HEK293 (cell line): Measurements from ENCODE around the gene AIF1L.

ENCODE experiments used
- CTCF ChIA-PET: fragments of 350-600 bp; formaldehyde crosslinking; extraction: SDS; loops from one replicate; lab custom pipeline; 2021; ENCODE audit warnings: antibody characterized with exemption; lab: Yijun Ruan, JAX
- POLR2A ChIA-PET: fragments of 300-600 bp; formaldehyde crosslinking; extraction: SDS; loops from one replicate; lab custom pipeline; 2020; ENCODE audit warnings: antibody characterized with exemption, inconsistent platforms; lab: Yijun Ruan, JAX
- H3K27ac ChIP-seq: fragments of 200-500 bp; sonication (Bioruptor generic); 2 replicates; pipeline ENCODE4 v1.5.1; 2014; ENCODE audit warnings: low read depth, low read length, control low read depth, inconsistent platforms; ENCODE audit errors: extremely low read depth
- H3K36me3 ChIP-seq, 2 experiments: fragments of 200-500 bp in 1 of 2; sonication (Bioruptor generic) in 1 of 2; 1 replicate in 1 of 2; 2 replicates in 1 of 2; pipeline ENCODE4 v1.5.1; 2014 to 2017; ENCODE audit warnings: inconsistent platforms in 2 of 2, low read length in 2 of 2; ENCODE audit not compliant: control insufficient read depth in 2 of 2, insufficient read depth in 1 of 2
- H3K4me1 ChIP-seq: fragments of 200-500 bp; sonication (Bioruptor generic); 2 replicates; pipeline ENCODE4 v1.5.1; 2014; ENCODE audit warnings: mild to moderate bottlenecking, low read length, inconsistent platforms; ENCODE audit not compliant: control insufficient read depth, insufficient read depth
- H3K4me3 ChIP-seq: 2 replicates; pipeline ENCODE4 v1.5.1; 2011; ENCODE audit warnings: low read depth, mild to moderate bottlenecking, control low read depth, low read length, moderate library complexity
- H3K9me3 ChIP-seq: fragments of 200-500 bp; sonication (Bioruptor generic); 2 replicates; pipeline ENCODE4 v1.5.1; 2014; ENCODE audit warnings: low read depth, low read length, inconsistent platforms; ENCODE audit not compliant: control insufficient read depth, insufficient read depth
- GFI1B ChIP-seq: fragments of 450-650 bp; formaldehyde crosslinking; IDR thresholded peaks from 2 replicates; pipeline ENCODE4 v1.5.1; 2016; ENCODE audit warnings: missing biosample characterization, missing genetic modification characterization
- GLI2 ChIP-seq: fragments of 450-650 bp; formaldehyde crosslinking; IDR thresholded peaks from 2 replicates; pipeline ENCODE4; 2017; ENCODE audit warnings: missing biosample characterization, missing genetic modification characterization, low read depth, borderline replicate concordance
- IKZF3 ChIP-seq: fragments of 450-650 bp; IDR thresholded peaks from 2 replicates; pipeline ENCODE4 v1.5.0; 2018; ENCODE audit warnings: missing biosample characterization, mild to moderate bottlenecking, missing genetic modification characterization, moderate library complexity
- KLF1 ChIP-seq: fragments of 450-650 bp; formaldehyde crosslinking; IDR thresholded peaks from 2 replicates; pipeline ENCODE4 v1.5.1; 2016; ENCODE audit warnings: missing biosample characterization, missing genetic modification characterization
- KLF10 ChIP-seq: fragments of 450-650 bp; IDR thresholded peaks from 2 replicates; pipeline ENCODE4 v1.5.1; 2018; ENCODE audit warnings: missing biosample characterization, mild to moderate bottlenecking, missing genetic modification characterization
- OSR2 ChIP-seq: fragments of 450-650 bp; formaldehyde crosslinking; IDR thresholded peaks from 2 replicates; pipeline ENCODE4 v1.5.1; 2016; ENCODE audit warnings: missing biosample characterization, missing genetic modification characterization
- SCRT2 ChIP-seq: fragments of 450-650 bp; formaldehyde crosslinking; IDR thresholded peaks from 2 replicates; pipeline ENCODE4 v1.5.1; 2016; ENCODE audit warnings: missing biosample characterization, missing genetic modification characterization
- ZBTB17 ChIP-seq: fragments of 450-650 bp; formaldehyde crosslinking; IDR thresholded peaks from 2 replicates; pipeline ENCODE4 v1.5.1; 2016; ENCODE audit warnings: missing biosample characterization, missing genetic modification characterization
- ZBTB8A ChIP-seq: fragments of 450-650 bp; formaldehyde crosslinking; IDR thresholded peaks from 2 replicates; pipeline ENCODE4 v1.5.1; 2016; ENCODE audit warnings: missing biosample characterization, missing genetic modification characterization
- ZFP3 ChIP-seq: fragments of 450-650 bp; formaldehyde crosslinking; IDR thresholded peaks from 2 replicates; pipeline ENCODE4 v1.5.1; 2016; ENCODE audit warnings: low read depth, missing biosample characterization, missing genetic modification characterization
- ZNF155 ChIP-seq: fragments of 450-650 bp; formaldehyde crosslinking; IDR thresholded peaks from 2 replicates; pipeline ENCODE4 v1.5.1; 2016; ENCODE audit warnings: missing biosample characterization, missing genetic modification characterization
- ZNF175 ChIP-seq: fragments of 450-650 bp; formaldehyde crosslinking; IDR thresholded peaks from 2 replicates; pipeline ENCODE4 v1.5.1; 2016; ENCODE audit warnings: missing biosample characterization, missing genetic modification characterization
- ZNF335 ChIP-seq: fragments of 450-650 bp; formaldehyde crosslinking; conservative IDR thresholded peaks from 2 replicates; pipeline ENCODE4 v1.5.1; 2016; ENCODE audit warnings: missing biosample characterization, missing genetic modification characterization
- ZNF423 ChIP-seq: fragments of 450-650 bp; formaldehyde crosslinking; IDR thresholded peaks from 2 replicates; pipeline ENCODE4 v1.5.1; 2016; ENCODE audit warnings: missing biosample characterization, missing genetic modification characterization
- ZNF707 ChIP-seq: fragments of 450-650 bp; formaldehyde crosslinking; IDR thresholded peaks from 2 replicates; pipeline ENCODE4 v1.5.1; 2016; ENCODE audit warnings: missing biosample characterization, missing genetic modification characterization
- ZNF76 ChIP-seq: fragments of 450-650 bp; formaldehyde crosslinking; IDR thresholded peaks from 2 replicates; pipeline ENCODE4; 2016; ENCODE audit warnings: low read depth, missing biosample characterization, missing genetic modification characterization, borderline replicate concordance
- TF ChIP-seq, protein P1 (sequence below): fragments of 450-650 bp; formaldehyde crosslinking; IDR thresholded peaks from 2 replicates; pipeline ENCODE4 v1.5.1; 2016; ENCODE audit warnings: missing biosample characterization, missing genetic modification characterization
- TF ChIP-seq, protein P2 (sequence below): fragments of 450-650 bp; formaldehyde crosslinking; IDR thresholded peaks from 2 replicates; pipeline ENCODE4 v1.5.1; 2016; ENCODE audit warnings: missing biosample characterization, missing genetic modification characterization
- TF ChIP-seq, protein P3 (sequence below): fragments of 450-650 bp; IDR thresholded peaks from 2 replicates; pipeline ENCODE4 v1.5.1; 2018; ENCODE audit warnings: missing biosample characterization, missing genetic modification characterization
- TF ChIP-seq, protein P4 (sequence below): fragments of 450-650 bp; formaldehyde crosslinking; IDR thresholded peaks from 2 replicates; pipeline ENCODE4 v1.5.1; 2016; ENCODE audit warnings: missing biosample characterization, missing genetic modification characterization, low read depth
- TF ChIP-seq, protein P5 (sequence below): fragments of 450-650 bp; formaldehyde crosslinking; IDR thresholded peaks from 2 replicates; pipeline ENCODE4 v1.5.1; 2016; ENCODE audit warnings: missing biosample characterization, missing genetic modification characterization

Gene AIF1L

DNA sequence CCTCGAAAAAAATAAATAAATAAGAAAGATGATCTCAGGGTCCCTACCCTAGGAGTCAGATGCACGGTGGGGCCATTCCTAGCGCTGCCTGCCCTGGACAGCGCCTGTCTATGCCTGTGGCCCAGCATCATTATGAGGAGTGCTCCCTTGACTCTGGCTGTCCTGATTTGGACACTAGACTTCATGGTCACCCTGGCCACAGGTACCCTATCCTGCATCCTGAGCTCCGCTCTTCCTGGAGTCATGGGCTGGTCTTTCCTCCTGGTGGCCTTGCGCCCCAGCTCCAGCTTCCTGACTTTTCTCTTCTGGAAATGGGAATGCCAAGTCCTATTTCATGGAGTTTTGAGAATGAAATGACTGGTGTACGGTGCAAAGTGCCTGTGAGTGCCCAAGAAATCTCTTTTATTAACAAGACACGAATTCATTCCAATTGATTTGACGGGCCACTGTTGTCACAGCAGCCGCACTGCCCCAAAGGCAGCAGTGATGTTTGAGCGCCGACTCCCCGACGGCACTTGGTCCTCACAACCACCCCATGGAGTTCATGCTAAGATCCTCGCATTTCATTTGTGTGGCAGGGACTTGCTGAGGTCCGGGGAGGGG is 564 bp upstream of the AIF1L start (continued):
- TF ChIP-seq, protein P1, sequence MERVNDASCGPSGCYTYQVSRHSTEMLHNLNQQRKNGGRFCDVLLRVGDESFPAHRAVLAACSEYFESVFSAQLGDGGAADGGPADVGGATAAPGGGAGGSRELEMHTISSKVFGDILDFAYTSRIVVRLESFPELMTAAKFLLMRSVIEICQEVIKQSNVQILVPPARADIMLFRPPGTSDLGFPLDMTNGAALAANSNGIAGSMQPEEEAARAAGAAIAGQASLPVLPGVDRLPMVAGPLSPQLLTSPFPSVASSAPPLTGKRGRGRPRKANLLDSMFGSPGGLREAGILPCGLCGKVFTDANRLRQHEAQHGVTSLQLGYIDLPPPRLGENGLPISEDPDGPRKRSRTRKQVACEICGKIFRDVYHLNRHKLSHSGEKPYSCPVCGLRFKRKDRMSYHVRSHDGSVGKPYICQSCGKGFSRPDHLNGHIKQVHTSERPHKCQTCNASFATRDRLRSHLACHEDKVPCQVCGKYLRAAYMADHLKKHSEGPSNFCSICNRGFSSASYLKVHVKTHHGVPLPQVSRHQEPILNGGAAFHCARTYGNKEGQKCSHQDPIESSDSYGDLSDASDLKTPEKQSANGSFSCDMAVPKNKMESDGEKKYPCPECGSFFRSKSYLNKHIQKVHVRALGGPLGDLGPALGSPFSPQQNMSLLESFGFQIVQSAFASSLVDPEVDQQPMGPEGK (tag by site-specific recombination) = peak; percentile 14; the same call in 1 of the 2 replicates
- TF ChIP-seq ZNF335 (tag by site-specific recombination) = peak; percentile 8
- TF ChIP-seq SCRT2 (tag by site-specific recombination) = no peak
- TF ChIP-seq, protein P2, sequence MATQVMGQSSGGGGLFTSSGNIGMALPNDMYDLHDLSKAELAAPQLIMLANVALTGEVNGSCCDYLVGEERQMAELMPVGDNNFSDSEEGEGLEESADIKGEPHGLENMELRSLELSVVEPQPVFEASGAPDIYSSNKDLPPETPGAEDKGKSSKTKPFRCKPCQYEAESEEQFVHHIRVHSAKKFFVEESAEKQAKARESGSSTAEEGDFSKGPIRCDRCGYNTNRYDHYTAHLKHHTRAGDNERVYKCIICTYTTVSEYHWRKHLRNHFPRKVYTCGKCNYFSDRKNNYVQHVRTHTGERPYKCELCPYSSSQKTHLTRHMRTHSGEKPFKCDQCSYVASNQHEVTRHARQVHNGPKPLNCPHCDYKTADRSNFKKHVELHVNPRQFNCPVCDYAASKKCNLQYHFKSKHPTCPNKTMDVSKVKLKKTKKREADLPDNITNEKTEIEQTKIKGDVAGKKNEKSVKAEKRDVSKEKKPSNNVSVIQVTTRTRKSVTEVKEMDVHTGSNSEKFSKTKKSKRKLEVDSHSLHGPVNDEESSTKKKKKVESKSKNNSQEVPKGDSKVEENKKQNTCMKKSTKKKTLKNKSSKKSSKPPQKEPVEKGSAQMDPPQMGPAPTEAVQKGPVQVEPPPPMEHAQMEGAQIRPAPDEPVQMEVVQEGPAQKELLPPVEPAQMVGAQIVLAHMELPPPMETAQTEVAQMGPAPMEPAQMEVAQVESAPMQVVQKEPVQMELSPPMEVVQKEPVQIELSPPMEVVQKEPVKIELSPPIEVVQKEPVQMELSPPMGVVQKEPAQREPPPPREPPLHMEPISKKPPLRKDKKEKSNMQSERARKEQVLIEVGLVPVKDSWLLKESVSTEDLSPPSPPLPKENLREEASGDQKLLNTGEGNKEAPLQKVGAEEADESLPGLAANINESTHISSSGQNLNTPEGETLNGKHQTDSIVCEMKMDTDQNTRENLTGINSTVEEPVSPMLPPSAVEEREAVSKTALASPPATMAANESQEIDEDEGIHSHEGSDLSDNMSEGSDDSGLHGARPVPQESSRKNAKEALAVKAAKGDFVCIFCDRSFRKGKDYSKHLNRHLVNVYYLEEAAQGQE = peak; percentile 82
- no peak for TF ChIP-seq ZNF423 (tag by site-specific recombination)
- TF ChIP-seq KLF10 (tag by site-specific recombination) = no peak
- TF ChIP-seq ZBTB8A (tag by site-specific recombination) = no peak
- TF ChIP-seq ZNF155 = no peak

GRCh38 chr9:131097126-131097947 is 1.0 kb downstream of the AIF1L start:
- ChIA-PET POLR2A (interaction anchor here (1.6 to 5.4 kb wide), 2 partner anchors 15 to 27 kb away, joined by 4 to 61 read pairs; partner anchors contain the start of gene NUP214), CTCF (interaction anchor here (0.5 to 3.3 kb wide), 7 partner anchors 12 to 1061 kb away, joined by 3 to 12 read pairs (median 4); partner anchors contain the start of gene NUP214)
- no peaks in the 10 kb centered on the region for H3K9me3 ChIP-seq
- no peaks in the 10 kb centered on the region for H3K36me3 ChIP-seq
- H3K4me3 ChIP-seq = peak overlapping the region; percentile 53
- no peaks in the 10 kb centered on the region for H3K4me1 ChIP-seq
- H3K27ac ChIP-seq = no peak overlapping the region; the same call in 1 of the 2 replicates
- no peak for TF ChIP-seq ZNF707 (tag by site-specific recombination)
- no peak for TF ChIP-seq OSR2 (tag by site-specific recombination)
- TF ChIP-seq GFI1B (tag by site-specific recombination) = no peak
- TF ChIP-seq IKZF3 (tag by site-specific recombination) = 0 out of 2 replicates have a peak, but pooled peaks have one; percentile 50
- no peak for TF ChIP-seq ZNF76 (tag by site-specific recombination)
- TF ChIP-seq ZNF423 (tag by site-specific recombination) = no peak
- peak; percentile 60 for TF ChIP-seq ZFP3 (tag by site-specific recombination)
- TF ChIP-seq, protein P3, sequence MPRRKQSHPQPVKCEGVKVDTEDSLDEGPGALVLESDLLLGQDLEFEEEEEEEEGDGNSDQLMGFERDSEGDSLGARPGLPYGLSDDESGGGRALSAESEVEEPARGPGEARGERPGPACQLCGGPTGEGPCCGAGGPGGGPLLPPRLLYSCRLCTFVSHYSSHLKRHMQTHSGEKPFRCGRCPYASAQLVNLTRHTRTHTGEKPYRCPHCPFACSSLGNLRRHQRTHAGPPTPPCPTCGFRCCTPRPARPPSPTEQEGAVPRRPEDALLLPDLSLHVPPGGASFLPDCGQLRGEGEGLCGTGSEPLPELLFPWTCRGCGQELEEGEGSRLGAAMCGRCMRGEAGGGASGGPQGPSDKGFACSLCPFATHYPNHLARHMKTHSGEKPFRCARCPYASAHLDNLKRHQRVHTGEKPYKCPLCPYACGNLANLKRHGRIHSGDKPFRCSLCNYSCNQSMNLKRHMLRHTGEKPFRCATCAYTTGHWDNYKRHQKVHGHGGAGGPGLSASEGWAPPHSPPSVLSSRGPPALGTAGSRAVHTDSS (tag by site-specific recombination) = peak; percentile 52
- TF ChIP-seq, protein P4, sequence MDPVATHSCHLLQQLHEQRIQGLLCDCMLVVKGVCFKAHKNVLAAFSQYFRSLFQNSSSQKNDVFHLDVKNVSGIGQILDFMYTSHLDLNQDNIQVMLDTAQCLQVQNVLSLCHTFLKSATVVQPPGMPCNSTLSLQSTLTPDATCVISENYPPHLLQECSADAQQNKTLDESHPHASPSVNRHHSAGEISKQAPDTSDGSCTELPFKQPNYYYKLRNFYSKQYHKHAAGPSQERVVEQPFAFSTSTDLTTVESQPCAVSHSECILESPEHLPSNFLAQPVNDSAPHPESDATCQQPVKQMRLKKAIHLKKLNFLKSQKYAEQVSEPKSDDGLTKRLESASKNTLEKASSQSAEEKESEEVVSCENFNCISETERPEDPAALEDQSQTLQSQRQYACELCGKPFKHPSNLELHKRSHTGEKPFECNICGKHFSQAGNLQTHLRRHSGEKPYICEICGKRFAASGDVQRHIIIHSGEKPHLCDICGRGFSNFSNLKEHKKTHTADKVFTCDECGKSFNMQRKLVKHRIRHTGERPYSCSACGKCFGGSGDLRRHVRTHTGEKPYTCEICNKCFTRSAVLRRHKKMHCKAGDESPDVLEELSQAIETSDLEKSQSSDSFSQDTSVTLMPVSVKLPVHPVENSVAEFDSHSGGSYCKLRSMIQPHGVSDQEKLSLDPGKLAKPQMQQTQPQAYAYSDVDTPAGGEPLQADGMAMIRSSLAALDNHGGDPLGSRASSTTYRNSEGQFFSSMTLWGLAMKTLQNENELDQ (tag by site-specific recombination) = no peak
- TF ChIP-seq ZBTB17 (tag by site-specific recombination) = peak; percentile 65; the same call in 1 of the 2 replicates
- no peak for TF ChIP-seq ZNF175
- 0 out of 2 replicates have a peak, but pooled peaks have one; percentile 5 for TF ChIP-seq KLF1 (tag by site-specific recombination)
- TF ChIP-seq GLI2 (tag by site-specific recombination) = no peak
- TF ChIP-seq, protein P5, sequence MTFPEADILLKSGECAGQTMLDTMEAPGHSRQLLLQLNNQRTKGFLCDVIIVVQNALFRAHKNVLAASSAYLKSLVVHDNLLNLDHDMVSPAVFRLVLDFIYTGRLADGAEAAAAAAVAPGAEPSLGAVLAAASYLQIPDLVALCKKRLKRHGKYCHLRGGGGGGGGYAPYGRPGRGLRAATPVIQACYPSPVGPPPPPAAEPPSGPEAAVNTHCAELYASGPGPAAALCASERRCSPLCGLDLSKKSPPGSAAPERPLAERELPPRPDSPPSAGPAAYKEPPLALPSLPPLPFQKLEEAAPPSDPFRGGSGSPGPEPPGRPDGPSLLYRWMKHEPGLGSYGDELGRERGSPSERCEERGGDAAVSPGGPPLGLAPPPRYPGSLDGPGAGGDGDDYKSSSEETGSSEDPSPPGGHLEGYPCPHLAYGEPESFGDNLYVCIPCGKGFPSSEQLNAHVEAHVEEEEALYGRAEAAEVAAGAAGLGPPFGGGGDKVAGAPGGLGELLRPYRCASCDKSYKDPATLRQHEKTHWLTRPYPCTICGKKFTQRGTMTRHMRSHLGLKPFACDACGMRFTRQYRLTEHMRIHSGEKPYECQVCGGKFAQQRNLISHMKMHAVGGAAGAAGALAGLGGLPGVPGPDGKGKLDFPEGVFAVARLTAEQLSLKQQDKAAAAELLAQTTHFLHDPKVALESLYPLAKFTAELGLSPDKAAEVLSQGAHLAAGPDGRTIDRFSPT (tag by site-specific recombination) = no peak
